GM23338 (cell line): ENCODE results near the gene DTX4. TPM values are rescaled to one million over a fixed set of nuclear protein-coding genes. Genes with fewer than 3 reads are reported as not detected.

Experiments used
- CTCF ChIP-seq, 2 experiments: fragments of 200-600 bp in 1 of 2; sonication (generic) in 1 of 2; conservative IDR thresholded peaks; 2 replicates each; pipeline versions ENCODE4 v1.5.1 to v1.6.1; 2016 to 2017; ENCODE audit warnings: antibody characterized with exemption in 2 of 2, low read depth in 2 of 2, mild to moderate bottlenecking in 2 of 2, moderate library complexity in 1 of 2
- EZH2phosphoT487 ChIP-seq: fragments of 200-600 bp; sonication (generic); IDR thresholded peaks from one replicate; pipeline ENCODE4 v1.8.1; 2018; ENCODE audit warnings: antibody characterized with exemption; ENCODE audit not compliant: unreplicated experiment
- JUNB ChIP-seq: IDR thresholded peaks from one replicate; pipeline ENCODE4 v1.6.1; 2016; ENCODE audit warnings: antibody characterized with exemption; ENCODE audit not compliant: unreplicated experiment
- NANOG ChIP-seq: IDR thresholded peaks from 2 replicates; pipeline ENCODE4 v1.6.1; 2016; ENCODE audit warnings: antibody characterized with exemption, borderline replicate concordance
- POLR2AphosphoS5 ChIP-seq: IDR thresholded peaks from 2 replicates; pipeline ENCODE4 v1.6.1; 2016; ENCODE audit warnings: antibody characterized with exemption, low read depth
- STAT1 ChIP-seq: IDR thresholded peaks from one replicate; pipeline ENCODE4 v1.6.1; 2016; ENCODE audit warnings: antibody characterized with exemption; ENCODE audit not compliant: unreplicated experiment
- ZNF114 ChIP-seq: fragments of 250-450 bp; sonication (Bioruptor Pico); IDR thresholded peaks from 2 replicates; pipeline ENCODE4 v1.5.0; 2020; ENCODE audit warnings: mild to moderate bottlenecking, moderate library complexity
- ZNF331 ChIP-seq: fragments of 250-450 bp; sonication (Bioruptor Pico); IDR thresholded peaks from 2 replicates; pipeline ENCODE4 v1.5.0; 2020; ENCODE audit warnings: low read depth, mild to moderate bottlenecking, moderate library complexity
- ZNF462 ChIP-seq: fragments of 250-450 bp; sonication (Bioruptor Pico); IDR thresholded peaks from 2 replicates; pipeline ENCODE4 v1.5.0; 2020; ENCODE audit warnings: mild to moderate bottlenecking, moderate library complexity
- polyA plus RNA-seq: library from polyadenylated mRNA; unstranded; fragments of >200 nt; fragmentation: Nextera tagmentation; extraction: Ambion mirVana; gene quantifications from 2 replicates; pipeline ENCODE4 v1.2.1, GENCODE V29; 2016
- total RNA-seq: library from RNA; depleted of rRNA; stranded (reverse); fragments of >200 nt; shearing (Covaris generic); gene quantifications from 2 replicates; pipeline ENCODE4 v1.2.3, GENCODE V29; 2014
- TF ChIP-seq, protein P1 (sequence below): IDR thresholded peaks from 2 replicates; pipeline ENCODE4 v1.6.1; 2016; ENCODE audit warnings: antibody characterized with exemption

The DTX4 gene
- total and polyA plus RNA-seq, 2 experiments from 2014 or later: 4.2 to 14.7 TPM

DNA sequence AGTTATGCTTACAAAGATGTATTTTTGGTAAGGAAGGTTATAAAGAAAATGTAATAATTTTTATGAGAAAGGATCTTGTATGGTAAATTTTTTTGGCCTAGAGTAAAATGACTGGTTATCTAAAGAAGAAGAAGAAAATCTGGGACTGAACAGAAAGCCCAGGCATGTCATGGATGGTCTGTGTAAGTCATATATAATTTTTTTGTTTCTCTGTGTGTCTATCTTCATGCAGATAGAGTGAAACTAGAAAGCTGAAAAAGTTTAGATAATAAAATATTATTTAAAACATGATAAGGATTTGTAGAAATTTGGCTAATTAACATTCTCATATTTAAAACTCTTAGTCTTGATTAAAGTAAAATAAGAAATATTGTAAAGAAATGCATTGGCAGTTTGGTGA lies 68.4 kb downstream of the DTX4 start (continued):
- TF ChIP-seq ZNF462 (no peak), NANOG (no peak), EZH2phosphoT487 (no peak), POLR2AphosphoS5 (no peak), STAT1 (no peak), ZNF331 (no peak), JUNB (no peak), CTCF (conservative IDR thresholded peaks at IDR 0.05; ENCODE audit: low read depth in 2 of 2) (no peak), ZNF114 (CRISPR knock-in tag) (no peak)
- TF ChIP-seq, protein P1, sequence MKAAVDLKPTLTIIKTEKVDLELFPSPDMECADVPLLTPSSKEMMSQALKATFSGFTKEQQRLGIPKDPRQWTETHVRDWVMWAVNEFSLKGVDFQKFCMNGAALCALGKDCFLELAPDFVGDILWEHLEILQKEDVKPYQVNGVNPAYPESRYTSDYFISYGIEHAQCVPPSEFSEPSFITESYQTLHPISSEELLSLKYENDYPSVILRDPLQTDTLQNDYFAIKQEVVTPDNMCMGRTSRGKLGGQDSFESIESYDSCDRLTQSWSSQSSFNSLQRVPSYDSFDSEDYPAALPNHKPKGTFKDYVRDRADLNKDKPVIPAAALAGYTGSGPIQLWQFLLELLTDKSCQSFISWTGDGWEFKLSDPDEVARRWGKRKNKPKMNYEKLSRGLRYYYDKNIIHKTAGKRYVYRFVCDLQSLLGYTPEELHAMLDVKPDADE: no peak
